NCI-H524 treated with DMSO at 0.1 percent for 48 hours (cell line): ENCODE data around the gene KCNK1.
A peak's percentile ranks its signal among the peaks of the same experiment; 100 is the strongest.
"Not testable (repeated sequence)": the region's sequence is repeated elsewhere in the genome, so short reads cannot be mapped to it uniquely, and the experiment has no call there.

Experiments
- DNase-seq: peaks from one replicate; lab custom pipeline; 2025; lab: John Stamatoyannopoulos, UW

Gene KCNK1

GRCh38 chr1:233607252-233608119 is 6.4 kb upstream of the KCNK1 start:
- no peak for DNase-seq

GRCh38 chr1:233608988-233609387 is 4.9 kb upstream of the KCNK1 start:
- DNase-seq = no peak

- no peak for DNase-seq
Observed at GRCh38 chr1:233609926-233610325, 4.0 kb upstream of the KCNK1 start.

- no peak for DNase-seq
Observed at GRCh38 chr1:233610628-233611027, 3.3 kb upstream of the KCNK1 start.

- not testable (repeated sequence) for DNase-seq
Observed at GRCh38 chr1:233611363-233611762, 2.5 kb upstream of the KCNK1 start.

GRCh38 chr1:233614173-233614742 is 352 bp downstream of the KCNK1 start:
- no peak for DNase-seq

GRCh38 chr1:233614743-233615521 is 1.0 kb downstream of the KCNK1 start:
- DNase-seq = no peak

GRCh38 chr1:233615571-233615970 is 1.7 kb downstream of the KCNK1 start:
- DNase-seq = no peak

GRCh38 chr1:233617025-233617424 is 3.1 kb downstream of the KCNK1 start:
- no peak for DNase-seq

- not testable (repeated sequence) for DNase-seq
Observed at GRCh38 chr1:233619414-233619813, 5.5 kb downstream of the KCNK1 start.

- no peak for DNase-seq
Observed at GRCh38 chr1:233620065-233620464, 6.2 kb downstream of the KCNK1 start.

- no peak for DNase-seq
Observed at GRCh38 chr1:233621923-233622322, 8.0 kb downstream of the KCNK1 start.

- DNase-seq = no peak
Observed at GRCh38 chr1:233624289-233624688, 10.4 kb downstream of the KCNK1 start.

- DNase-seq = no peak
Observed at GRCh38 chr1:233625087-233625486, 11.2 kb downstream of the KCNK1 start.

- DNase-seq = no peak
Observed at GRCh38 chr1:233625510-233625981, 11.6 kb downstream of the KCNK1 start.

GRCh38 chr1:233627376-233627775 is 13.5 kb downstream of the KCNK1 start:
- DNase-seq = peak; percentile 52

GRCh38 chr1:233627823-233628222 is 13.9 kb downstream of the KCNK1 start:
- no peak for DNase-seq

- DNase-seq = no peak
Observed at GRCh38 chr1:233629305-233629935, 15.5 kb downstream of the KCNK1 start.

- DNase-seq = no peak
Observed at GRCh38 chr1:233631810-233632405, 18.0 kb downstream of the KCNK1 start.

GRCh38 chr1:233632436-233632835 is 18.5 kb downstream of the KCNK1 start:
- DNase-seq = no peak

GRCh38 chr1:233635765-233636502 is 22.0 kb downstream of the KCNK1 start:
- peak; percentile 100 for DNase-seq
